Fibroblast of lung (primary cell): ENCODE results near the gene RGS1. TPM values are rescaled to one million over a fixed set of nuclear protein-coding genes. Genes with fewer than 3 reads are reported as not detected.

Experiments used
- DNase-seq, 2 donors: peaks; one replicate each; pipeline versions ENCODE4 v3.0.0 to v3.0.0-alpha.2; 2010; ENCODE audit warnings: low read depth in 2 of 2
- H2AFZ ChIP-seq: 2 replicates; pipeline ENCODE4 v1.5.1; 2012; ENCODE audit warnings: low read length, control low read depth, inconsistent platforms
- H3K27ac ChIP-seq: 2 replicates; pipeline ENCODE4 v1.5.1; 2011; ENCODE audit warnings: low read length, control low read depth; ENCODE audit not compliant: insufficient read depth
- H3K27me3 ChIP-seq: 2 replicates; pipeline ENCODE4 v1.5.1; 2011; ENCODE audit warnings: mild to moderate bottlenecking, low read length; ENCODE audit not compliant: control insufficient read depth, insufficient read depth
- H3K36me3 ChIP-seq: 2 replicates; pipeline ENCODE4 v1.5.1; 2011; ENCODE audit warnings: low read length; ENCODE audit not compliant: control insufficient read depth, insufficient read depth
- H3K4me1 ChIP-seq: 2 replicates; pipeline ENCODE4 v1.5.1; 2011; ENCODE audit warnings: low read length; ENCODE audit not compliant: control insufficient read depth, insufficient read depth; ENCODE audit errors: extremely low read depth
- H3K4me2 ChIP-seq: 2 replicates; pipeline ENCODE4 v1.5.1; 2011; ENCODE audit warnings: low read length, control low read depth; ENCODE audit not compliant: insufficient read depth; ENCODE audit errors: extremely low read depth
- H3K4me3 ChIP-seq, 4 experiments: fragments of 200-600 bp in 1 of 4; sonication (generic) in 1 of 4; replicated peaks in 1 of 4; 2 replicates each; pipeline ENCODE4 v1.5.1; 2011 to 2016; ENCODE audit warnings: low read length in 4 of 4, low read depth in 3 of 4, mild to moderate bottlenecking in 3 of 4, control low read depth in 2 of 4, inconsistent platforms in 1 of 4, mixed read lengths in 1 of 4; ENCODE audit not compliant: insufficient read depth in 1 of 4; ENCODE audit errors: control extremely low read depth in 1 of 4
- H3K79me2 ChIP-seq: 2 replicates; pipeline ENCODE4 v1.5.1; 2012; ENCODE audit warnings: mild to moderate bottlenecking, low read length, inconsistent platforms; ENCODE audit not compliant: control insufficient read depth, insufficient read depth
- H3K9ac ChIP-seq: 2 replicates; pipeline ENCODE4 v1.5.1; 2011; ENCODE audit warnings: mild to moderate bottlenecking, low read length, control low read depth; ENCODE audit not compliant: insufficient read depth
- H3K9me3 ChIP-seq: 2 replicates; pipeline ENCODE4 v1.5.1; 2012; ENCODE audit warnings: low read depth, low read length; ENCODE audit not compliant: control insufficient read depth, insufficient read depth
- H4K20me1 ChIP-seq: 2 replicates; pipeline ENCODE4 v1.5.1; 2011; ENCODE audit warnings: low read length; ENCODE audit not compliant: control insufficient read depth, insufficient read depth; ENCODE audit errors: extremely low read depth
- EZH2 ChIP-seq: IDR thresholded peaks from 2 replicates; pipeline ENCODE4 v1.5.1; 2012; ENCODE audit warnings: low read length, control low read depth, mild to moderate bottlenecking; ENCODE audit errors: missing control alignments
- polyA plus RNA-seq, 2 donors: library from polyadenylated mRNA; depleted of rRNA in 1 of 2; stranded (reverse) in 1 of 2; unstranded in 1 of 2; fragments of >200 nt; gene quantifications; 2 replicates each; pipeline ENCODE4 v1.2.1, GENCODE V29; 2011 to 2012; ENCODE audit warnings: missing spikeins in 1 of 2
- total RNA-seq: library from RNA; depleted of rRNA; stranded (reverse); fragments of >200 nt; gene quantifications from 2 replicates; pipeline ENCODE4 v1.2.1, GENCODE V29; 2014
- TF ChIP-seq, protein P1 (sequence below), 2 donors: IDR thresholded peaks in 1 of 2; conservative IDR thresholded peaks in 1 of 2; 1 replicate in 1 of 2; 2 replicates in 1 of 2; pipeline ENCODE4 v1.5.1; 2011 to 2012; ENCODE audit warnings: low read length in 2 of 2, control low read depth in 1 of 2, inconsistent platforms in 1 of 2, low read depth in 1 of 2, mild to moderate bottlenecking in 1 of 2

RGS1 gene
- total and polyA plus RNA-seq, 2 donors (not counting 1 experiment from before 2014, with no cell fraction given): 0.18 to 0.50 TPM

- TF ChIP-seq, protein P1, sequence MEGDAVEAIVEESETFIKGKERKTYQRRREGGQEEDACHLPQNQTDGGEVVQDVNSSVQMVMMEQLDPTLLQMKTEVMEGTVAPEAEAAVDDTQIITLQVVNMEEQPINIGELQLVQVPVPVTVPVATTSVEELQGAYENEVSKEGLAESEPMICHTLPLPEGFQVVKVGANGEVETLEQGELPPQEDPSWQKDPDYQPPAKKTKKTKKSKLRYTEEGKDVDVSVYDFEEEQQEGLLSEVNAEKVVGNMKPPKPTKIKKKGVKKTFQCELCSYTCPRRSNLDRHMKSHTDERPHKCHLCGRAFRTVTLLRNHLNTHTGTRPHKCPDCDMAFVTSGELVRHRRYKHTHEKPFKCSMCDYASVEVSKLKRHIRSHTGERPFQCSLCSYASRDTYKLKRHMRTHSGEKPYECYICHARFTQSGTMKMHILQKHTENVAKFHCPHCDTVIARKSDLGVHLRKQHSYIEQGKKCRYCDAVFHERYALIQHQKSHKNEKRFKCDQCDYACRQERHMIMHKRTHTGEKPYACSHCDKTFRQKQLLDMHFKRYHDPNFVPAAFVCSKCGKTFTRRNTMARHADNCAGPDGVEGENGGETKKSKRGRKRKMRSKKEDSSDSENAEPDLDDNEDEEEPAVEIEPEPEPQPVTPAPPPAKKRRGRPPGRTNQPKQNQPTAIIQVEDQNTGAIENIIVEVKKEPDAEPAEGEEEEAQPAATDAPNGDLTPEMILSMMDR (conservative IDR thresholded peaks at IDR 0.05 in 1 of 2, IDR thresholded peaks at IDR 0.05 in 1 of 2; ENCODE audit: low read depth in 1 of 2, low read length in 2 of 2): no peak
- TF ChIP-seq EZH2: no peak
- Histone ChIP-seq H4K20me1 (no peaks in the 10 kb centered on the region), H3K9ac (no peak overlapping the region), H3K9me3 (no peaks in the 10 kb centered on the region), H3K4me3 (no peak overlapping the region), H3K27ac (peak overlapping the region; percentile 46), H3K4me2 (no peak overlapping the region), H3K79me2 (no peaks in the 10 kb centered on the region), H3K36me3 (no peaks in the 10 kb centered on the region), H3K27me3 (no peaks in the 10 kb centered on the region), H3K4me1 (peaks cover 6% of the 10 kb centered on the region), H2AFZ (no peak overlapping the region)
- peak; percentile 90 to 98 for DNase-seq
Measured at GRCh38 chr1:192550922-192551534, 24.5 kb upstream of the RGS1 start.

DNA sequence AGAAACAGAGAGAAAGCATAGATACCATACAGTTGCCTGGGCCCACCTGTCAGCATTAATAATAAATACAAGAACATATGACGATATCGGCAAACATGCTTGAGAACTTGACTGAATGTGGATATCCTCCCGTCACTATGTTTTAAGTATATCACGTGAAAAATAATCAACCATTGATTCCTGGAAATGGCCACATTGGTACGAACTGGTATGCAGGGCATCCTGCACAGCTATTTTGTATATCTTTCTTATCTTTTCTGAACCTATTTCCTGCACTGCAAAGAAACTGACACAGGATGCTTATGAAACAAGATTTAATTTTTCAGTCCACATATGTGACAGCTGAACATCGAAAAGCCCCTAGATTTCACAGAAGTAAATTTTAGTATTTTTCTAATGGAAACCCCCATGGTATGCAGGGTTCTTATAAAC is 22.8 kb upstream of the RGS1 start:
- no peaks in the 10 kb centered on the region for H3K79me2 ChIP-seq
- H2AFZ ChIP-seq: no peak overlapping the region
- no peak overlapping the region for H3K9ac ChIP-seq
- H3K4me2 ChIP-seq: no peak overlapping the region
- H3K27ac ChIP-seq: no peak overlapping the region
- no peaks in the 10 kb centered on the region for H3K36me3 ChIP-seq
- no peaks in the 10 kb centered on the region for H3K9me3 ChIP-seq
- H3K4me1 ChIP-seq: peaks cover 6% of the 10 kb centered on the region
- DNase-seq: peak in 1 of 2 donors; percentile 35
- H4K20me1 ChIP-seq: no peaks in the 10 kb centered on the region
- TF ChIP-seq EZH2: no peak
- TF ChIP-seq, protein P1 (conservative IDR thresholded peaks at IDR 0.05 in 1 of 2, IDR thresholded peaks at IDR 0.05 in 1 of 2; ENCODE audit: low read depth in 1 of 2, low read length in 2 of 2): no peak
- H3K4me3 ChIP-seq: no peak overlapping the region
- H3K27me3 ChIP-seq: no peaks in the 10 kb centered on the region

- TF ChIP-seq, protein P1 (conservative IDR thresholded peaks at IDR 0.05 in 1 of 2, IDR thresholded peaks at IDR 0.05 in 1 of 2; ENCODE audit: low read depth in 1 of 2, low read length in 2 of 2): no peak
- no peak for TF ChIP-seq EZH2
- Histone ChIP-seq H2AFZ (no peak overlapping the region), H3K27ac (no peak overlapping the region), H3K9ac (no peak overlapping the region), H3K9me3 (no peaks in the 10 kb centered on the region), H3K36me3 (no peaks in the 10 kb centered on the region), H3K27me3 (no peaks in the 10 kb centered on the region), H3K4me1 (peaks cover 8% of the 10 kb centered on the region), H3K79me2 (no peaks in the 10 kb centered on the region), H4K20me1 (no peaks in the 10 kb centered on the region), H3K4me3 (no peak overlapping the region), H3K4me2 (no peak overlapping the region)
- DNase-seq: no peak
Measured at GRCh38 chr1:192553741-192554140, 21.8 kb upstream of the RGS1 start.
